ENCODE data around the gene GPC5. TPM values are rescaled to one million over a fixed set of nuclear protein-coding genes. Genes with fewer than 3 reads are reported as not detected.

GPC5 gene
- total and polyA plus RNA-seq, 2 experiments from 2014 or later: 0.32 TPM; not detected in 1

- Histone ChIP-seq H2AFZ (no peak overlapping the region), H4K20me1 (ENCODE audit: insufficient read depth) (no peaks in the 10 kb centered on the region), H3K27ac (no peak overlapping the region), H3K36me3 (ENCODE audit: low read depth) (no peaks in the 10 kb centered on the region), H3K4me3 (no peak overlapping the region), H3F3A (ENCODE audit: insufficient read depth) (no peaks in the 10 kb centered on the region), H3K27me3 (replicated peaks; ENCODE audit: insufficient read depth) (no peaks in the 10 kb centered on the region), H3K9me3 (ENCODE audit: low read depth) (no peaks in the 10 kb centered on the region), H3K9me2 (ENCODE audit: insufficient read depth) (no peaks in the 10 kb centered on the region), H3K9ac (no peak overlapping the region), H3K4me1 (ENCODE audit: insufficient read depth) (no peaks in the 10 kb centered on the region), H3K4me2 (ENCODE audit: unreplicated experiment) (no peak overlapping the region), H3K79me2 (ENCODE audit: insufficient read depth) (no peaks in the 10 kb centered on the region)
- TF ChIP-seq EZH2phosphoT487 (IDR thresholded peaks at IDR 0.05; ENCODE audit: insufficient read depth, low read depth) (no peak), EZH2 (IDR thresholded peaks at IDR 0.05; ENCODE audit: insufficient read depth, poor library complexity, severe bottlenecking) (no peak)
- in situ Hi-C loops (cut with MboI): no loop called here
- no peak for DNase-seq
- 15 to 28% methylated on average over 2 of the region's 2 CpGs for WGBS, 2 experiments (ENCODE audit: low coverage in 1 of 2, low lambda C conversion rate in 2 of 2, missing lambda C conversion rate in 2 of 2)
Observed at GRCh38 chr13:91534996-91535395, 136.6 kb downstream of the GPC5 start.

GRCh38 chr13:91537376-91537775 lies 139.0 kb downstream of the GPC5 start:
- H3K9me3 ChIP-seq (ENCODE audit: low read depth): no peaks in the 10 kb centered on the region
- no peaks in the 10 kb centered on the region for H3K36me3 ChIP-seq (ENCODE audit: low read depth)
- H3K4me1 ChIP-seq (ENCODE audit: insufficient read depth): no peaks in the 10 kb centered on the region
- H3K27me3 ChIP-seq (replicated peaks; ENCODE audit: insufficient read depth): no peaks in the 10 kb centered on the region
- H3K9ac ChIP-seq: no peak overlapping the region
- no peaks in the 10 kb centered on the region for H3K79me2 ChIP-seq (ENCODE audit: insufficient read depth)
- 25 to 28% methylated on average over 2 of the region's 2 CpGs for WGBS, 2 experiments (ENCODE audit: low coverage in 1 of 2, low lambda C conversion rate in 2 of 2, missing lambda C conversion rate in 2 of 2)
- no peak overlapping the region for H3K27ac ChIP-seq
- H3K9me2 ChIP-seq (ENCODE audit: insufficient read depth): no peaks in the 10 kb centered on the region
- no peak for DNase-seq
- no peak overlapping the region for H3K4me2 ChIP-seq (ENCODE audit: unreplicated experiment)
- no peak overlapping the region for H3K4me3 ChIP-seq
- H3F3A ChIP-seq (ENCODE audit: insufficient read depth): no peaks in the 10 kb centered on the region
- TF ChIP-seq EZH2 (IDR thresholded peaks at IDR 0.05; ENCODE audit: insufficient read depth, poor library complexity, severe bottlenecking): no peak
- no peak for TF ChIP-seq EZH2phosphoT487 (IDR thresholded peaks at IDR 0.05; ENCODE audit: insufficient read depth, low read depth)
- H4K20me1 ChIP-seq (ENCODE audit: insufficient read depth): no peaks in the 10 kb centered on the region
- in situ Hi-C loops (cut with MboI): no loop called here
- no peak overlapping the region for H2AFZ ChIP-seq

- H3K79me2 ChIP-seq (ENCODE audit: insufficient read depth): no peaks in the 10 kb centered on the region
- H3K4me2 ChIP-seq (ENCODE audit: unreplicated experiment): no peak overlapping the region
- 11 to 20% methylated on average over 3 of the region's 3 CpGs for WGBS, 2 experiments (ENCODE audit: low coverage in 1 of 2, low lambda C conversion rate in 2 of 2, missing lambda C conversion rate in 2 of 2)
- no peaks in the 10 kb centered on the region for H3K27me3 ChIP-seq (replicated peaks; ENCODE audit: insufficient read depth)
- no peak overlapping the region for H2AFZ ChIP-seq
- H3K9me2 ChIP-seq (ENCODE audit: insufficient read depth): no peaks in the 10 kb centered on the region
- H3K9me3 ChIP-seq (ENCODE audit: low read depth): no peaks in the 10 kb centered on the region
- no peak overlapping the region for H3K27ac ChIP-seq
- no peaks in the 10 kb centered on the region for H3K36me3 ChIP-seq (ENCODE audit: low read depth)
- no peaks in the 10 kb centered on the region for H3K4me1 ChIP-seq (ENCODE audit: insufficient read depth)
- no peak overlapping the region for H3K4me3 ChIP-seq
- H3F3A ChIP-seq (ENCODE audit: insufficient read depth): no peaks in the 10 kb centered on the region
- no peak overlapping the region for H3K9ac ChIP-seq
- no peak for DNase-seq
- no peaks in the 10 kb centered on the region for H4K20me1 ChIP-seq (ENCODE audit: insufficient read depth)
- in situ Hi-C loops (cut with MboI): no loop called here
- TF ChIP-seq EZH2 (IDR thresholded peaks at IDR 0.05; ENCODE audit: insufficient read depth, poor library complexity, severe bottlenecking) (no peak), EZH2phosphoT487 (IDR thresholded peaks at IDR 0.05; ENCODE audit: insufficient read depth, low read depth) (no peak)
Observed at GRCh38 chr13:91539286-91540157, 141.1 kb downstream of the GPC5 start.

DNA sequence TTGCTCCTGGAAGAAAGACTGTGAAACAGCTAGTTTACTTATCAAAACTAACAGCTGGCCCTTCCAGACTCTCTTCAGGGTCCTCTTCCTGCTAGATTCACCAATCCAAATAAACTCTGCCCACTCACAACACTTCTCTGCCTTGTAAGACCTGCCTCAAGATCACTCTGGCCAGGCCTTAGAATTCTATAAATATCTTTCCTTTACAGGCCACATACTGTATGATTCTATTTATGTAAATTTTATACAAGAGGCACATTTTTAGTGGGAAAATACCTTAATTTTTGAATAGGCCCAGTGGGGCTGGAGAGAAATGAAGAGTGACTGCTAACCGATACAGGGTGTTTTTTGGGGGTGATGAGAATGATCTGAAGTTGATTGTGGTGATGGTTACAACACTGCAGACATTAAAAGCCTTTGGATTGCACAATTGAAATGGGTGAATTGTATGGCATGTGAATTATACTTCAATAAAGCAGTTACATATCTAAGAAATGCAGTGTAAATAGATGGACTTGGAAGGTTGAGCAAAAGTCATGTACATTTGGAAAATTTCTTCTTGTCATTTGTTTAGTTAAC lies 141.8 kb downstream of the GPC5 start:
- TF ChIP-seq EZH2 (IDR thresholded peaks at IDR 0.05; ENCODE audit: insufficient read depth, poor library complexity, severe bottlenecking) (no peak), EZH2phosphoT487 (IDR thresholded peaks at IDR 0.05; ENCODE audit: insufficient read depth, low read depth) (no peak)
- Histone ChIP-seq H3K4me3 (no peak overlapping the region), H3K27me3 (replicated peaks; ENCODE audit: insufficient read depth) (no peaks in the 10 kb centered on the region), H3K4me1 (ENCODE audit: insufficient read depth) (no peaks in the 10 kb centered on the region), H3K4me2 (ENCODE audit: unreplicated experiment) (no peak overlapping the region), H3K36me3 (ENCODE audit: low read depth) (no peaks in the 10 kb centered on the region), H3K9me2 (ENCODE audit: insufficient read depth) (no peaks in the 10 kb centered on the region), H3K9me3 (ENCODE audit: low read depth) (no peaks in the 10 kb centered on the region), H3K27ac (no peak overlapping the region), H3K9ac (no peak overlapping the region), H4K20me1 (ENCODE audit: insufficient read depth) (no peaks in the 10 kb centered on the region), H2AFZ (no peak overlapping the region), H3K79me2 (ENCODE audit: insufficient read depth) (no peaks in the 10 kb centered on the region), H3F3A (ENCODE audit: insufficient read depth) (no peaks in the 10 kb centered on the region)
- whole genome bisulfite sequencing, 2 experiments (ENCODE audit: low coverage in 1 of 2, low lambda C conversion rate in 2 of 2, missing lambda C conversion rate in 2 of 2): 5 to 7% methylated on average over 1 of the region's 1 CpG
- in situ Hi-C loops (cut with MboI): no loop called here
- DNase-seq: no peak

All from GM23248 (cell line).